ENCODE measurements around the gene PIGC.

The PIGC gene

DNA sequence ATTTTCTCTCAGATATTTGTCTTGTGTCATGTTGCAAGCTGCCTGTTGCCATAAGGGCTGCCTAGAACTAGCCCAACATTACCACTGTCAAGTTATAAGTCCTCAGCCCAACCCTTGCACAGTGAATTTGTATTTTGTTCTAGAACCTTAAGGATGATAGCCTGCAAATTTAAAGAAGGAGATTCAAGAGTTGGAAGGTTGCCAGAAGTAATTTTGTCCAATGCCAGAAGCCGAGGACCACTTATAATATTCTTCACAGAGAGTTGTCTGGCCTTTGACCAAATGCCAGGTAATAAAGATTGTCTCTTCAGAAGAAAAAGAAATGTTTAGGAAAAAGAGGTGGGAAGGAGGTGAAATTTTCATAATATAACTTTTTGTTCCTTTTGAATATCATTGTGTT, 48.6 kb upstream of the PIGC start:
- TF ChIP-seq ZBTB7A (tag by site-specific recombination; IDR thresholded peaks at IDR 0.05; ENCODE audit: low read depth) (no peak), ZFHX2 (tag by site-specific recombination; conservative IDR thresholded peaks at IDR 0.05) (no peak), PRDM1 (tag by site-specific recombination; IDR thresholded peaks at IDR 0.05) (no peak), ZNF580 (tag by site-specific recombination; IDR thresholded peaks at IDR 0.05) (no peak), ZNF791 (tag by site-specific recombination; IDR thresholded peaks at IDR 0.05) (no peak), ZNF324 (tag by site-specific recombination; IDR thresholded peaks at IDR 0.05) (no peak), ZNF488 (tag by site-specific recombination; IDR thresholded peaks at IDR 0.05) (no peak), REPIN1 (tag by site-specific recombination; IDR thresholded peaks at IDR 0.05; ENCODE audit: low read depth) (no peak), ZNF558 (tag by site-specific recombination; IDR thresholded peaks at IDR 0.05) (no peak), GFI1B (tag by site-specific recombination; IDR thresholded peaks at IDR 0.05) (no peak), ZNF16 (tag by site-specific recombination; IDR thresholded peaks at IDR 0.05; ENCODE audit: low read depth) (no peak), ZNF10 (tag by site-specific recombination; IDR thresholded peaks at IDR 0.05) (no peak), ZNF48 (tag by site-specific recombination; IDR thresholded peaks at IDR 0.05) (no peak), ZNF169 (tag by site-specific recombination; IDR thresholded peaks at IDR 0.05) (no peak), ZNF157 (tag by site-specific recombination; IDR thresholded peaks at IDR 0.05) (no peak)
- TF ChIP-seq, protein P1, sequence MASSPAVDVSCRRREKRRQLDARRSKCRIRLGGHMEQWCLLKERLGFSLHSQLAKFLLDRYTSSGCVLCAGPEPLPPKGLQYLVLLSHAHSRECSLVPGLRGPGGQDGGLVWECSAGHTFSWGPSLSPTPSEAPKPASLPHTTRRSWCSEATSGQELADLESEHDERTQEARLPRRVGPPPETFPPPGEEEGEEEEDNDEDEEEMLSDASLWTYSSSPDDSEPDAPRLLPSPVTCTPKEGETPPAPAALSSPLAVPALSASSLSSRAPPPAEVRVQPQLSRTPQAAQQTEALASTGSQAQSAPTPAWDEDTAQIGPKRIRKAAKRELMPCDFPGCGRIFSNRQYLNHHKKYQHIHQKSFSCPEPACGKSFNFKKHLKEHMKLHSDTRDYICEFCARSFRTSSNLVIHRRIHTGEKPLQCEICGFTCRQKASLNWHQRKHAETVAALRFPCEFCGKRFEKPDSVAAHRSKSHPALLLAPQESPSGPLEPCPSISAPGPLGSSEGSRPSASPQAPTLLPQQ (tag by site-specific recombination; IDR thresholded peaks at IDR 0.05) = no peak
- TF ChIP-seq, protein P2, sequence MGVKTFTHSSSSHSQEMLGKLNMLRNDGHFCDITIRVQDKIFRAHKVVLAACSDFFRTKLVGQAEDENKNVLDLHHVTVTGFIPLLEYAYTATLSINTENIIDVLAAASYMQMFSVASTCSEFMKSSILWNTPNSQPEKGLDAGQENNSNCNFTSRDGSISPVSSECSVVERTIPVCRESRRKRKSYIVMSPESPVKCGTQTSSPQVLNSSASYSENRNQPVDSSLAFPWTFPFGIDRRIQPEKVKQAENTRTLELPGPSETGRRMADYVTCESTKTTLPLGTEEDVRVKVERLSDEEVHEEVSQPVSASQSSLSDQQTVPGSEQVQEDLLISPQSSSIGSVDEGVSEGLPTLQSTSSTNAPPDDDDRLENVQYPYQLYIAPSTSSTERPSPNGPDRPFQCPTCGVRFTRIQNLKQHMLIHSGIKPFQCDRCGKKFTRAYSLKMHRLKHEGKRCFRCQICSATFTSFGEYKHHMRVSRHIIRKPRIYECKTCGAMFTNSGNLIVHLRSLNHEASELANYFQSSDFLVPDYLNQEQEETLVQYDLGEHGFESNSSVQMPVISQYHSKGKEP (tag by site-specific recombination; IDR thresholded peaks at IDR 0.05) = no peak
- TF ChIP-seq, protein P3, sequence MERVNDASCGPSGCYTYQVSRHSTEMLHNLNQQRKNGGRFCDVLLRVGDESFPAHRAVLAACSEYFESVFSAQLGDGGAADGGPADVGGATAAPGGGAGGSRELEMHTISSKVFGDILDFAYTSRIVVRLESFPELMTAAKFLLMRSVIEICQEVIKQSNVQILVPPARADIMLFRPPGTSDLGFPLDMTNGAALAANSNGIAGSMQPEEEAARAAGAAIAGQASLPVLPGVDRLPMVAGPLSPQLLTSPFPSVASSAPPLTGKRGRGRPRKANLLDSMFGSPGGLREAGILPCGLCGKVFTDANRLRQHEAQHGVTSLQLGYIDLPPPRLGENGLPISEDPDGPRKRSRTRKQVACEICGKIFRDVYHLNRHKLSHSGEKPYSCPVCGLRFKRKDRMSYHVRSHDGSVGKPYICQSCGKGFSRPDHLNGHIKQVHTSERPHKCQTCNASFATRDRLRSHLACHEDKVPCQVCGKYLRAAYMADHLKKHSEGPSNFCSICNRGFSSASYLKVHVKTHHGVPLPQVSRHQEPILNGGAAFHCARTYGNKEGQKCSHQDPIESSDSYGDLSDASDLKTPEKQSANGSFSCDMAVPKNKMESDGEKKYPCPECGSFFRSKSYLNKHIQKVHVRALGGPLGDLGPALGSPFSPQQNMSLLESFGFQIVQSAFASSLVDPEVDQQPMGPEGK (tag by site-specific recombination; IDR thresholded peaks at IDR 0.05) = no peak
- POLR2A ChIA-PET = no interaction called here

DNA sequence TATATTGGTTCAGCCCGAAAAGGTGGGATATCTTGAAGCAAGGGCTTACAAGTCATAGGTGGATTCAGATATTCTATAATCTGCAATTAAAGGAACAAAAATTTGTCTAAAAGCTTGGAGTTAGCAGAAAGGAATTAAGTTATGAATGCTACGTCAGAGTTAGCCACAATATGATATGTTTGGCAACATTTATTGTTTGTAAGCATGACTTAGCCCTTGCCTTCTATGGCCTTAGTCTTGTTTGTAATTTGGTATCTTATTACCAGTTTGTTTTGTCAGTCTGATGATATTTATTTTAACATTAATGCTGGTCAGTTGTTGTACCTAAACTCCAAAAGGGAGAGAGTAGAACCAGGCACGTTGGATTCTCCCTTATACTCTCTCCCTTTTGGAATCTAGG, 46.0 kb upstream of the PIGC start:
- CTCF ChIA-PET = interaction anchor here (0.9 kb wide), 1 partner anchor 29 kb away, joined by 3 read pairs; no protein-coding TSS in a partner anchor
- H3K4me1 ChIP-seq (ENCODE audit: control insufficient read depth, insufficient read depth, low read length) = no peaks in the 10 kb centered on the region
- POLR2A ChIA-PET = no interaction called here
- no peak overlapping the region for H3K4me3 ChIP-seq (ENCODE audit: low read depth, low read length)
- no peak for TF ChIP-seq ZNF677 (tag by site-specific recombination; IDR thresholded peaks at IDR 0.05)
- no peak for TF ChIP-seq GLIS2 (tag by site-specific recombination; IDR thresholded peaks at IDR 0.05)
- TF ChIP-seq HOXD13 (CRISPR knock-in tag; IDR thresholded peaks at IDR 0.05; ENCODE audit: borderline replicate concordance) = no peak
- TF ChIP-seq ZNF843 (tag by site-specific recombination; IDR thresholded peaks at IDR 0.05) = no peak
- no peak overlapping the region for H3K27ac ChIP-seq (ENCODE audit: extremely low read depth, low read depth, low read length)
- no peaks in the 10 kb centered on the region for H3K36me3 ChIP-seq (ENCODE audit: control insufficient read depth in 2 of 2, insufficient read depth in 1 of 2, low read length in 2 of 2)
- no peaks in the 10 kb centered on the region for H3K9me3 ChIP-seq (ENCODE audit: control insufficient read depth, insufficient read depth, low read depth, low read length)

More for the DNA sequence above, 48.6 kb upstream of the PIGC start:
- no peaks in the 10 kb centered on the region for H3K9me3 ChIP-seq (ENCODE audit: control insufficient read depth, insufficient read depth, low read depth, low read length)
- H3K36me3 ChIP-seq (ENCODE audit: control insufficient read depth in 2 of 2, insufficient read depth in 1 of 2, low read length in 2 of 2) = no peaks in the 10 kb centered on the region
- H3K4me1 ChIP-seq (ENCODE audit: control insufficient read depth, insufficient read depth, low read length) = no peaks in the 10 kb centered on the region
- H3K27ac ChIP-seq (ENCODE audit: extremely low read depth, low read depth, low read length) = no peak overlapping the region
- H3K4me3 ChIP-seq (ENCODE audit: low read depth, low read length) = no peak overlapping the region
- CTCF ChIA-PET = no interaction called here
